Esophagus squamous epithelium (tissue), 5 donors: ENCODE data around the gene FAM228B. TPM values are rescaled to one million over a fixed set of nuclear protein-coding genes. Genes with fewer than 3 reads are reported as not detected.
A peak's percentile ranks its signal among the peaks of the same experiment; 100 is the strongest.

Source experiments
- DNase-seq: peaks from one replicate; lab custom pipeline; 2025; lab: John Stamatoyannopoulos, UW
- H3K27ac ChIP-seq, 4 donors: fragments of 200-600 bp; sonication (generic); one replicate each; pipeline ENCODE4 v1.5.1; 2016 to 2019; ENCODE audit warnings: mild to moderate bottlenecking in 1 of 4
- H3K27me3 ChIP-seq, 4 donors: fragments of 200-600 bp; sonication (generic); 1 replicate in 3 of 4; 2 replicates in 1 of 4; pipeline versions ENCODE4 v1.5.1 to v1.6.0; 2017 to 2021; ENCODE audit warnings: antibody characterized with exemption in 1 of 4
- H3K36me3 ChIP-seq, 3 donors: fragments of 200-600 bp; sonication (generic); one replicate each; pipeline ENCODE4 v1.5.1; 2016 to 2019
- H3K4me1 ChIP-seq, 3 donors: fragments of 200-600 bp; sonication (generic); one replicate each; pipeline ENCODE4 v1.5.1; 2017 to 2019
- H3K4me3 ChIP-seq, 4 donors: fragments of 200-600 bp; sonication (generic); 1 replicate in 3 of 4; 2 replicates in 1 of 4; pipeline ENCODE4 v1.5.1; 2016 to 2019; ENCODE audit warnings: mild to moderate bottlenecking in 2 of 4, moderate library complexity in 1 of 4
- H3K9me3 ChIP-seq, 3 donors: fragments of 200-600 bp; sonication (generic); one replicate each; pipeline ENCODE4 v1.5.1; 2016 to 2019
- POLR2A ChIP-seq, 4 donors: fragments of 450-650 bp; IDR thresholded peaks; one replicate each; pipeline ENCODE4 v1.6.1; 2017; ENCODE audit warnings: antibody characterized with exemption in 4 of 4, mild to moderate bottlenecking in 4 of 4, moderate library complexity in 3 of 4
- WGBS, 2 donors: methylation state at CpG; one replicate each; pipeline ENCODE4 v1.1.5; 2018; 5-methylcytosine and 5-hydroxymethylcytosine counted together
- intact Hi-C: fragments of 100-400 bp; cut with DNase I; formaldehyde crosslinking; loops from one replicate; pipeline ENCODE4 v1.15.0; 2022
- total RNA-seq, 4 donors: library from RNA; depleted of rRNA; stranded (reverse); fragments of >200 nt; gene quantifications; one replicate each; pipeline ENCODE4 v1.1.0, GENCODE V29; 2016
- TF ChIP-seq, protein P1 (sequence below), 6 experiments: fragments of 450-650 bp in 4 of 6; fragments of 200-600 bp in 2 of 6; sonication (generic) in 2 of 6; IDR thresholded peaks; one replicate each; pipeline ENCODE4 v1.5.1; 2016 to 2019; ENCODE audit warnings: antibody characterized with exemption in 6 of 6, mild to moderate bottlenecking in 4 of 6, moderate library complexity in 4 of 6
- donor health status: DM: yes; HTN: yes; CAD: no.

FAM228B gene
- total RNA-seq, 4 donors from 2014 or later: 0.87 to 16.4 (median 8.4) TPM

DNA sequence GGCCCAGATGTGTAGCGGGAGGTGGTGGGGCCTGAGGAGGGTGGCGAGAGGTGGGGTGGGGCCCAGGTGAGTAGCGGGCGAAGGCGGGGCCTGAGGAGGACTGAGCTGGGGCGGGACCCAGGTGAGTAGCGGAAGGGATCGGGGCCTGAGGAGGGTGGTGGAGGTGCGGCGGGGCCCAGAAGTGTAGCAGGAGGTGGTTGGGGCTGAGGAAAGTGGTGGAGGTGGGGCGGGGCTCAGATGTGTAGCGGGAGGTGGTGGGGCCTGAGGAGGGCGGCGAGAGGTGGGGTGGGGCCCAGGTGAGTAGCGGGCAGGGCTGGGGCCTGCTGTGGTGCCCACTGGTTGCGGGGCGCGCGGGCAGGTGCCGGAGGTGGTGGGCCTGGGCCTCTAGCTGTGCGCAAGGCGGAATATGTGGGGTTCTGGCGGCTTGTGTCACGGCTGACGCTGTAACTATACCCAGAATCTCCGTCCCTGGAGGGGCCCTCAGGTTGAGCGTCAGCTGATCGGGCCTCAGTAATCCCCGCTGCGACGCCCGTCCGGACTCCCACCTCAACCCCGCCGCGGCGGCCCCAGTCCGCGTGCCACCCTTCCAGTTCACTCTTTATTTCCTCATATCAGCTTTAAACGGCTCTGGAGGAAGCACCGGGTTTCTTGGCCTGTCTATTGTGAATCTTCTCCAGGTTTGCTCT is 46.3 kb upstream of the FAM228B start:
- H3K4me3 ChIP-seq: peak overlapping the region; percentile 60 to 86 (median 76)
- no peak for DNase-seq
- no peaks in the 10 kb centered on the region for H3K27me3 ChIP-seq
- intact Hi-C loops: loop anchor here (10.0 kb wide), 1 partner anchor 152 kb away; the partner anchor contains the start of gene ATAD2B
- H3K4me1 ChIP-seq: peaks cover 15 to 54% (median 15%) of the 10 kb centered on the region in 3 donors
- 2% methylated on average over 29 to 37 of the region's 41 CpGs for WGBS, 2 donors
- H3K27ac ChIP-seq: peak overlapping the region; percentile 97 to 100 (median 98)
- TF ChIP-seq, protein P1, sequence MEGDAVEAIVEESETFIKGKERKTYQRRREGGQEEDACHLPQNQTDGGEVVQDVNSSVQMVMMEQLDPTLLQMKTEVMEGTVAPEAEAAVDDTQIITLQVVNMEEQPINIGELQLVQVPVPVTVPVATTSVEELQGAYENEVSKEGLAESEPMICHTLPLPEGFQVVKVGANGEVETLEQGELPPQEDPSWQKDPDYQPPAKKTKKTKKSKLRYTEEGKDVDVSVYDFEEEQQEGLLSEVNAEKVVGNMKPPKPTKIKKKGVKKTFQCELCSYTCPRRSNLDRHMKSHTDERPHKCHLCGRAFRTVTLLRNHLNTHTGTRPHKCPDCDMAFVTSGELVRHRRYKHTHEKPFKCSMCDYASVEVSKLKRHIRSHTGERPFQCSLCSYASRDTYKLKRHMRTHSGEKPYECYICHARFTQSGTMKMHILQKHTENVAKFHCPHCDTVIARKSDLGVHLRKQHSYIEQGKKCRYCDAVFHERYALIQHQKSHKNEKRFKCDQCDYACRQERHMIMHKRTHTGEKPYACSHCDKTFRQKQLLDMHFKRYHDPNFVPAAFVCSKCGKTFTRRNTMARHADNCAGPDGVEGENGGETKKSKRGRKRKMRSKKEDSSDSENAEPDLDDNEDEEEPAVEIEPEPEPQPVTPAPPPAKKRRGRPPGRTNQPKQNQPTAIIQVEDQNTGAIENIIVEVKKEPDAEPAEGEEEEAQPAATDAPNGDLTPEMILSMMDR (IDR thresholded peaks at IDR 0.05): no peak
- peak in 3 of 4 donors; percentile 28 to 55 (median 30) for TF ChIP-seq POLR2A (IDR thresholded peaks at IDR 0.05)
- no peaks in the 10 kb centered on the region for H3K9me3 ChIP-seq
- H3K36me3 ChIP-seq: peaks cover 0 to 55% (median 7%) of the 10 kb centered on the region in 3 donors

DNA sequence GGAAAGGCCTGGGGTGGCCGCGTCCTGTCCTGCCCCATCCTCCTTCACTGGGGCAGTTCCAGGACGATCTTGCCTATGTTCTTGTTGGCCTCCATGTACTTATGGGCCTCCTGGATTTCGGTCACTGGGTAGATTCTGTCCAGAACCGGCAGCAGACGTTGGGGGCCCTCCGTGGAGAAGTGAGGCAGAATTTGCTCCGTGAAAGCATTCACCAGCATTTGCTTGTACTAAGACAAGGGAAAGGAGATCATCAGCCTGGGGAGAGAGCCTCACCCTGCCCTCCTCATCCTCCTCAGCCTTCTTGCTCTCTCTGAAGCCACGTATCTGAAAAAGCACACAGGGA is 45.8 kb upstream of the FAM228B start:
- no peak for TF ChIP-seq POLR2A (IDR thresholded peaks at IDR 0.05)
- TF ChIP-seq, protein P1 (IDR thresholded peaks at IDR 0.05): no peak
- H3K27ac ChIP-seq: peak overlapping the region; percentile 97 to 100 (median 98)
- H3K4me3 ChIP-seq: peak overlapping the region; percentile 60 to 86 (median 76)
- 2 to 10% methylated on average over 6 to 7 of the region's 9 CpGs for WGBS, 2 donors
- intact Hi-C loops: loop anchor here (10.0 kb wide), 1 partner anchor 153 kb away; the partner anchor contains the start of gene ATAD2B
- no peak for DNase-seq
- peaks cover 15 to 59% (median 15%) of the 10 kb centered on the region in 3 donors for H3K4me1 ChIP-seq
- no peaks in the 10 kb centered on the region for H3K9me3 ChIP-seq
- H3K36me3 ChIP-seq: peaks cover 0 to 55% (median 7%) of the 10 kb centered on the region in 3 donors
- H3K27me3 ChIP-seq: no peaks in the 10 kb centered on the region

DNA sequence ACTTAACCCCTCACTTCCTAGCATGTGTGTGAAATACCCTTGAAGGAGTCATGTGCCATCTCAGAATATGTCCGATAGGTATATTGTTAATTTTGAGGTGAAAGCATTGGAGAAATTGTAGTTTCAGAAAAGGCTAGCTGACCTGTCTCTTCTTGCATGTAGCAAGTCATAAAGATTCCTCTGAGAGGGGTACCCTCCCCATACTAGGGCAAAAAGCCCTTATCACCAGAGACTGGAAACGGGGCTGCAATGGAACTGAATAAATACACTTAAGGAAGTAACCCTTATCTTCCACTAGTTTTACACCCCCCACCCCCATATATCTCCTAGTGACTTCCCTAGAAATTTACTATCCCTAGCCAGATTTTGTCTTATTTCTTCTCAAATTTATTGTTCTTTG is 45.4 kb upstream of the FAM228B start:
- WGBS, 2 donors: 50 to 61% methylated on average over 1 to 2 of the region's 2 CpGs
- intact Hi-C loops: loop anchor here (10.0 kb wide), 1 partner anchor 153 kb away; the partner anchor contains the start of gene ATAD2B
- Histone ChIP-seq H3K4me3 (peak overlapping the region in 3 of 4 donors; percentile 69 to 86 (median 82)), H3K27me3 (no peaks in the 10 kb centered on the region), H3K36me3 (peaks cover 0 to 55% (median 7%) of the 10 kb centered on the region in 3 donors), H3K27ac (peak overlapping the region; percentile 97 to 100 (median 98)), H3K4me1 (peaks cover 18 to 62% (median 18%) of the 10 kb centered on the region in 3 donors), H3K9me3 (no peaks in the 10 kb centered on the region)
- no peak for DNase-seq
- no peak for TF ChIP-seq POLR2A (IDR thresholded peaks at IDR 0.05)
- TF ChIP-seq, protein P1 (IDR thresholded peaks at IDR 0.05): no peak

DNA sequence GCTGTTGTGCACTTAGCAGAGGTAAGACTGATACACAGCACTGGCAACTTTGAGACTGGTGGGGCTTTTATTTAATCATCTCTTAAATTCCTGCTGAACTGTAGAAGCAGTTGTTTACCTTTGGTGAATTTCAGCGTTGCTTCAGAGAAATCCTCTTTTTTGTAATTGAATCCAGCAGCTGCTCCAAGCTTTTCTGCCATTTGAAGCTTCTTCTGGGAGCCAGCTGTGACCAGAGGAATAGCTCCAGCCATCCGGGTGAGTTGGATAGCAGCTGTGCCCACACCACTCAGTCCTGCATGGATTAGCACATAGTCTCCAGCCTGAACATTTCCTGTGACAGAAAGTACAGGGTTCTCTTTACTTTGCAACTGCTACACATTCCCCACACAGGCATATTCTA is 42.6 kb upstream of the FAM228B start:
- TF ChIP-seq POLR2A (IDR thresholded peaks at IDR 0.05): no peak
- TF ChIP-seq, protein P1 (IDR thresholded peaks at IDR 0.05): no peak
- intact Hi-C loops: no loop called here
- peaks cover 19 to 64% (median 24%) of the 10 kb centered on the region in 3 donors for H3K4me1 ChIP-seq
- no peak for DNase-seq
- no peaks in the 10 kb centered on the region for H3K27me3 ChIP-seq
- 70 to 91% methylated on average over 2 of the region's 2 CpGs for WGBS, 2 donors
- H3K9me3 ChIP-seq: no peaks in the 10 kb centered on the region
- H3K27ac ChIP-seq: peak overlapping the region in 3 of 4 donors; percentile 49 to 97 (median 93)
- no peak overlapping the region for H3K4me3 ChIP-seq
- H3K36me3 ChIP-seq: peaks cover 0 to 47% (median 7%) of the 10 kb centered on the region in 3 donors
